Activated CD4-positive, alpha-beta T cell treated with anti-CD3 and anti-CD28 coated beads, Interleukin-2, Interleukin-4, amounts not matched to agents 100 ng/mL and 50 ng/mL, durations not matched to agents 16 hours and 8 hours (primary cell): Measurements from ENCODE around the gene FBXW2.
"Not testable (repeated sequence)": the region's sequence is repeated elsewhere in the genome, so short reads cannot be mapped to it uniquely, and the experiment has no call there.

Experiments
- DNase-seq: peaks from one replicate; pipeline ENCODE4 v3.0.0-alpha.2; 2020; ENCODE audit warnings: low spot score

Gene FBXW2, protein sequence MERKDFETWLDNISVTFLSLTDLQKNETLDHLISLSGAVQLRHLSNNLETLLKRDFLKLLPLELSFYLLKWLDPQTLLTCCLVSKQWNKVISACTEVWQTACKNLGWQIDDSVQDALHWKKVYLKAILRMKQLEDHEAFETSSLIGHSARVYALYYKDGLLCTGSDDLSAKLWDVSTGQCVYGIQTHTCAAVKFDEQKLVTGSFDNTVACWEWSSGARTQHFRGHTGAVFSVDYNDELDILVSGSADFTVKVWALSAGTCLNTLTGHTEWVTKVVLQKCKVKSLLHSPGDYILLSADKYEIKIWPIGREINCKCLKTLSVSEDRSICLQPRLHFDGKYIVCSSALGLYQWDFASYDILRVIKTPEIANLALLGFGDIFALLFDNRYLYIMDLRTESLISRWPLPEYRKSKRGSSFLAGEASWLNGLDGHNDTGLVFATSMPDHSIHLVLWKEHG

DNA sequence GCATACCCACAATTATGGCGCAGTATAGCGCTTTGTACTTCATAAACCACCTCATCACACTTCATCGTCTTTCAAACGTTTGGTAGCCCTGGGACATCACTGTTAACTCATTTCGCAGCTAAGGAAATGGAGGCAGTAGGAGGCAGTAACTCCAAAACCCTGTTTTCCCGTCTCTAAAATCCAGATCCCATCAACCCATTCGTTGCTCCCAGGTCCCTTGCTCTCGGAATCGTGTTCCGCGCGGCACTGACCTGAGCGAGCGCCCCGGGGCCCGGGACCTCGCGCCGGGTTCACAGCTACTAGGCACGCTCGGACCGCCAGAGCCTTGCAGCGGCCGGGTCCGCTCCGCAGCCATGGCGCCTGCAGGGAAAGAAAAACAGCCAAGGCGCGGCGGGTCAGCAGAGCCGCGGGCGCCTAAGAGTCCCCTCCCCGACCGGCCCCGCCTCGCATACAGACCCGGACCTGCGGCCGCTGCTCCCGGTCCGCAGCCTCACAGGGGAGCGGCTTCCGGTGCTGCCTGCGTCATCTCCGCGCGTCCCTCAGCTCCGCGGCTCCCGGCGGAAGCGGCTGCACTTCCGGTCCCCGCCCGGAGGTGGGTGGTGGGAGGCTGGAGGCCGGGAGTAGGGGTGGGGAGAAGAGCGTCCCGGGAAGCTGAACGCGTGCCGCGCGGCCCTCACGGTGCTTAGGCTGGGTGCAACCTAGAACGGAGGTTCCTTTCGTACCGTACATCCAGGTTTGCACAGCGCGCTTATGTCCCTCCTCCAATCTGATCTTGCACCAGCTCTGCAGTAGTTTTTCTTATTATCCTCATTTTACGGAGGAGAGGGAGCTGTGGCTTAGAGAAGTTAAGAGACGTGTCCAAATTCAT, at the start of gene FBXW2:
TSS of gene FBXW2 (minus strand) at position 519 of the 868 bp plus-strand sequence. CDS start 5,158 bp downstream, outside the sequence.
- peak; percentile 93 for DNase-seq

DNA sequence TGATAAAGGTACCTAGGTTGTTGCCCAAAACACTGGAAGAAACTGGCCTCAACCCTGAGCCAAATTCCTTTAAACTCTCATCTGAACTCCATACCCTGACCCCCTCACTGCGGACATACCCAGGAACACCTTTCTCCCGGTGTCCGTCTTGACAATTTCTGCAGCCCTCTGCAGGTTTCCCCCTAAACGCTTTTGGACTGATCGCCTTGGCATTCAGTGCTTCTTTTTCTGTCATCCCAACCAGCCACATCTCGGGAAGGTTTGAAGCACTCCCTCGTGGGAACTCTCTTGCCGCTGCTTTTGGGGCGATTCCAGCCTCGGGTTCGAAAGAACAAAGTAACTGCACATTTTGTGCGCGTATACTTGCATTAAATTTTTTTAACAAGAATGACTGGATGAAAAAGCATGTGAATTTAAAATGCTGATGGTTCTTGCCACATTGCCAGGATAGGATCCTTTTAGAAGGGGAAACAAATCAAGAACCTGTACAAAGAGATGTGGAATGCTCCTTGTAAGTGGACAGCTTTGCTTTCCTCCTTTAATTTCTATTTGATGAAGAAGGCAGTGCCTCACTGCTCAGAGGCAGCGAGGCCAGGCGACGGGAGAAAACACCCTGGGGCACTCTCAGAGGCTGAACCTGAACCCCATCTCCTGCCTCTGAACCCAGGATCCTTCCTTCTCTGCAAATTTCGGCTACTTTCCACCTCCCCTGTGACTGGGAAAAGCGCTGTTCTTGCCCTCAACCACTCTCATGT, 48.9 kb upstream of the FBXW2 start:
- DNase-seq = no peak

DNA sequence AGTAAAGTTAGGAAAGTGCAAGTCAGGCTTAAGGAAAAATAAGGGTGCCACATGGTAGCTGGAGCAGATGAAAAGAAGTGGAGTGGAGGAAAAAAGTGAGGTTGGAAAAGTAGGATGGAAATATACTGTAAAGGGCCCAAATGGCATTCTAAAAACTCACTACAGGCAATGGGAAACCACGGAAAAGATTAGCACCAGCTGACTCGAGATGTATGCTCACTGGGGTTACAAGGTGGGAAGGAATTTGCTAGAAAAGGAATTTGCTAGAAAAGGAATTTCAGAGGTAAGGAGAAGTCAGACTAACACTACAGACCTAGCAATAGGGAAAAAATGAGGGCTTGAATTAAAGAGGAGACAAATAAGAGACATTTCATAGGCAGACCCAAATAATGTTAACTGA, 45.9 kb upstream of the FBXW2 start:
- DNase-seq = no peak

DNA sequence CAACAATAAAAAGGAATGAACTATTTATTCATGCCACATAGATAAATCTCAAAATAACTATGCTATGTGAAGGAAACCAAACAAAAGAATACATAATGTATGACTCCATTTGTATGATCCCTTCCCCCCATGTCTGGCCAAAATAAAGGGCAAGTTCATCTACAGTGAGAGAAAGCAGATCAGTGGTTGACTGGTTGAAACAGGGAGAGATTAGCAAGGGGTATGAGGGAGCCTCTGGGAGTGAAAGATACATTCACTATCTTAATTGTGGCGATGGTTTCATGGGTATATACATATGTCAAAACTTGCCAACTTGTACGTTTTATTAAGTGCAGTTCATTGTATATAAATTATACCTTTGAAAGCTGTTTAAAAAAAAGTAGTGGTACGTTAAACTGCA, 44.7 kb upstream of the FBXW2 start:
- no peak for DNase-seq

DNA sequence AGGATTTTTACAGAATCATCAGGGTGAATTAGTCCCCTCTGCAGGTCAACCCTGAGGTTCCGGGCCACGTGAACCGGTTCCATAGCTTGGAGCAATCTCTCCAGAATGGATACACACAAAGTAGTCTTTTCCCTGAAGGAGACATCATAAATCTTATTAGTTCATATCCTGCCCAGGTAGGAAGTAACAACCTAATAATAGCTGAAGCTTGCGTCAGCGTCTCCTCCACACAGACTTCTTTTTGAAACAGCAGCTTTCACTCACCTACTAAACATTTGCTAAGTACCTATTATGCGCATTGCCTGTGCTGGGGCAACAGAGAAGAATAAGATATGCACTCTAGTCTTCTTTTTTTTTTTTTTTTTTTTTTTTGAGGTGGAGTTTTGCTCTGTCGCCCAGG, 40.1 kb upstream of the FBXW2 start:
- no peak for DNase-seq

DNA sequence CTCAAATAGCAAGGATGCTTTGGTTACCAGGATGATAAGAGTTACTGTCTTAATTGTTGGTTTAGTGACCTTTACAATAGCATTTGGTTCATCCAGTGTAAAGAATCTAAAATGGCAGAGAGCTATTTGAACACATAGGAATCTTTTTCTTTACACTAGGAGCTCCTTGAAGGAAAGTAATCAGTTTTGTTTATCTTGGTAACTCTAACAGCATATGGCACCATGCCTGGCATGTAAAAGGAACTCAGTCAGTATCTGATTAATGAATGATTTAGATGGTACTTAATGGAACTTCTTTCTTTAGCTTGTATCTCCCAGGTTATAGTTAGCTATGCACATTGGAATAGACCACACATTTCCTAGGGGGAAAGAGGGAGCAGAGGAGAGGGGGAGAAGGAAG, 39.6 kb upstream of the FBXW2 start:
- DNase-seq = no peak

DNA sequence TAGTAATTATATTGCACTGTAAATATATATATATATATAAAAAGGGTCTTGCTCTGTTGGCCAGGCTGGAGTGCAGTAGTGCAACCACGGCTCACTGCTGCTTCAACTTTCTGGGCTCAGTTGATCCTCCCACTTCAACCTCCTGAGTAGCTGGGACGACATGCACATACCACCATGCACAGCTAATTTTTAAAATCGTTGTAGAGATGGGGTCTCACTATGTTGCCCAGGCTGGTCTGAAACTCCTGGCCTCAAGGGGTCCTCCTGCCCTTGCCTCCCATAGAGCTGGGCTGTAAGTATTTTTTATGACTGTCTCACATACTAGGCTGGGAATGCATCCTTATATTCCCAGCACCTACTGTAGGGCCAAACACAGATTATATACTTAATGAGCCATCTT, 37.6 kb upstream of the FBXW2 start:
- DNase-seq = no peak

DNA sequence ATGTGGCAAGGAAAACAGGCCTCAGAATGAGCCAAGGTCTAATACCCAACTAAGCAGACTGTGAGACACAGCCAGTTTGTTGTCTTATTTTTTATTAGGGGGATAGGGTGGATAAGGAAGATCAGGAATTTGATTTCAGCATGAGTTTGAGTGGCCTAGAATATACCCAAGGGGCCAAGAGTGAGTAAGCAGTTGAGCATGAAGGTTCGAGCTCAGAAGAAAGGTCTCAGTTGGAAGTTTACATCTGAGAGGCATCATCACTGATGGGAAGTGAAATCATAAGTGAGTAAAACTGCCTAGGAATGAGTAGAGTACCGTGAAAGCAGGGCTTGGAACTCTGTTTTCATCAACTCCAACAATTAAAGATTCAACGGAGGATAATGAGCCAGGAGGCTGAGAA, 36.9 kb upstream of the FBXW2 start:
- DNase-seq = no peak

DNA sequence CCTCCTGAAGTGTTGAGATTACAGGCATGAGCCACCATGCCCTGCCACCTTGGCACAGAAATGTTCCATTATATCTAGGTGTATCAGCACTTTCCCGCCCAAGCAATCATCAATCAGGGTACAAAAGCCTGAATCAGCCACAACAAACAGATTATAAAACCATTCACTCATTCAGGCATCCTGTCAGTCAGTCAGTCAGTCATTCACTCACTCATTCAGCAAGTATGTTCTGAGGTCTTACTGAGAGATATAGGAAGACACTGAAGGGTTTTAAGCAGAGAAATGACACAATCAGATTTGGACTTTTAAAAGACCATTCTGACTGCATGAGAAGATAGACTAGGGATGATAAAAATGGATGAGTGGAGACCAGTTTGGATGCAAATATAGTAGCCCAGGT, 36.4 kb upstream of the FBXW2 start:
- no peak for DNase-seq

DNA sequence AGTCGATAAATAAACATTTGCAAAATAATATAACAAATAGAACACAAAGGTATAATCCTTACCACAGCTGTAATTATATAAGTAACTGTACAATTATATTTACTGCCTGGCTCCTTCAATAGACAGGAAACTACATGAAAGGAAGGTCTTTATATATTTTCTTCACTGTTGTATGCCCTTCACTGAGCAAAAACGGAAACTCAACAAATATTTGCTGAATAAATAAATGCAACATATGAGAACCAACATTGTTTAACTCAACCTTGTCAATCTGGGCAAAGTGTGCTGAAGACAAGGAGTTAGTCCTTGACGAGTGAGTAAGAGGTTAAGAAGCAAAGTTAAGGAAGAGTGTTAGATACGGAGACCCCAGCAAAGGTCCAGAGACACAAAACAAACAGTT, 26.9 kb upstream of the FBXW2 start:
- no peak for DNase-seq

DNA sequence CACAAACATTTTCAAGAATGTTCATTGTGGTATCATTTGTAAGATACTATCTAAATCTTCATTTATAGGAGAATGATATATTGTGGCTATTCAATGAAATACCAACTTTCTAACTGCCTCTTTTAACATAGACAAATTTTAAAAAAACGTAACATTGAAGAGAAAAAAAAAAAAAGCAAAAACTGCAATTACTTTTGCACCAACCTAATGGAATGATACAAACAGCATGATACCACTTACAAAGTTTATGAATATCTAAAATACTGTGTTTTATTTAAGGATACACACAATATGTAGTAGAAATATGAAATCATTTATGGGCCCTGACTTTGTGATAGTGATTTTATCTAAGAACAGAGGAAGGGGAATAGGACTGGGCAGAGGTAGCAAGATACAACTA, 25.4 kb upstream of the FBXW2 start:
- DNase-seq = no peak

DNA sequence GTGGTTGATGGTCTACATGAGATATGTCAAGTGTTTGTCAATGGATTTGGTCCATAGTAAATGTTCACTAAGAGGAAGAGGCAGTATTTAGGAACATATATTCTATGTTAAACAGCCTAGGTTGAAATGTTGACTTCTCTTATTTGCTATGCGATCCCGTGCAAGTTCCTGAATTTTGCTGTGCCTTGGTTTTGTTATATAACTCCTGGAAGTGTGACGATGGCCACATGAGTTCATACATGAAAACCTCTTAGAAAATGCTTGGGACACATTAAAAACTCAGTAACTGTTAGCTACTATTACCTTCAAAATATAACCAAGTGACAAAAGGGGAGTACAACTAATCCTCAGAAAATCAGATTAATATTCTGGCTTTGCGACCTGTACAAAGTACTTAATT, 21.9 kb upstream of the FBXW2 start:
- DNase-seq = no peak

DNA sequence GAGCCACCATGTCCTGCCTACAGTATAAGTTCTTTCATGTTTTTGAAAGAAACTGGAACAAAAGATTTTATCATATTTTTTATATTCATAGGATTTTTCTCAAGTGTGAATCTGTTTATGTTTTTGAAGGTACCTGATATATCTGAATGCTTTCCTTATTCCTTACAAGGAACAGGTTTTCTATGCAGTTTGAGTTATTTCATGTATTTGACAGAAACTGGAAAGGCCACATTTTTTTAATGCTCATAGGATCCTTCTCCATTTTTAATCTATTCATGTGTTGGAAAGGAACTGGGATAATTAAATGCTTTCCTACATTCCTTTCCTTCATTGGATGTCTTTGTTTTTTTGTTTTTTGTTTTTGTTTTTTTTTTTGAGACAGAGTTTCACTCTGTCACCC, 15.7 kb upstream of the FBXW2 start:
- DNase-seq = no peak

DNA sequence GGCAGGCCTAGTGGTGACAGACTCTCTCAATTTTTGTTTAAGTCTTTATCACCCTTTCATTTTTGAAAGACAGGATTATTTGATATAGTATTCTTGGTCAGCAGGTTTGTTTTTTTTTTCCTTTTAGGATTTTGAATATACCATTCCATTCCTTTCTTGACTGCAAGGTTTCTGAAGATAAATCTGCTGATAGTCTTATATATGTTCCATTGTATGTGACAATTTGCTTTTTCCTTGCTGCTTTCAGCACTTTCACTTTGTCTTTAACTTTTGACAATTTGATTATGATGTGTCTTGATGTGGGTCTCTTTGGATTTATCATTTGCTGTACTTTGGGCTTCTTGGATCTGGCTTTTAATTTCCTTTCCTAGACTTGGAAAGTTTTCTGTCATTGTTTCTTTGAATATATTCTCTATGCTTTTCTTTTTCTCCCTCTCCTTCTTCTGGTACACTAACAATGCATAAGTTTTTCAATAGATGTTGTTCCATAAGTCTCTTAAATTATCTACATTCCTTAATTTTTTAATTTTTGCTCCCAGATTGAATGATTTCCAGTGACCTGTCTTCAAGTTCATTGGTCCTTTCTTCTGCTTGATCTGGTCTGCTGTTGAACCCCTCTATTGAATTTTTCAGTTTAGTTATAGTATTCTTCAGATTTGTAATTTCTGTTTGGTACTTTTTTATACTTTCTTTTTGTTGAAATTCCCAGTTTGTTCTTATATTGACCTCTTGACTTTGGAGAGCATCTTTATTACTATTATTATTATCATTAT, 14.6 kb upstream of the FBXW2 start:
- no peak for DNase-seq

DNA sequence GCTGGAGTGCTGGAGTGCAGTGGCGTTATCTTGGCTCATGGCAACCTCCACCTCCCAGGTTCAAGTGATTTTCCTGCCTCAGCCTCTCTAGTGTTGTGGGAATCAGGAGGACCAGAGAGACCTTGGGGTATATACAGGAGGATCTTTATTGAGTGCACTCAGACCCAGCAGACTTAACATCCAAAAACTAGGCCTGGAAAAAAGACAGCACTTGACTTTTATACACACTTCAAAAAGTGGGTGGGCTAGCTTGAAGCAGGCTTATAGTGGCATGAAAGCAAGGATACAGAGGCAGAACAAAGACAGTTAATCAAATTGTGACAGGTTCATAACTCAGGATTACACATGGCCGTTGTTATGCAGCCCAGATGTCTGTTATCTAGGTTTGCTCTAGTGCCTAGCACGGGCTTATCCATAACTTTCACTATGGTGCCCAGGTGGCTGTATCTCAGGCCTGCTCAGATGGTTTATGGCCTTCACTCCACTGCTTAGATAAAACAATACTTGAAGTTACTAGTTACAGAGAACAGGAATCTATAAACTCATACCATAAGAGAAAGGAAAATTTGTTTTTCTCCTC, 11.7 kb upstream of the FBXW2 start:
- DNase-seq = not testable (repeated sequence)

DNA sequence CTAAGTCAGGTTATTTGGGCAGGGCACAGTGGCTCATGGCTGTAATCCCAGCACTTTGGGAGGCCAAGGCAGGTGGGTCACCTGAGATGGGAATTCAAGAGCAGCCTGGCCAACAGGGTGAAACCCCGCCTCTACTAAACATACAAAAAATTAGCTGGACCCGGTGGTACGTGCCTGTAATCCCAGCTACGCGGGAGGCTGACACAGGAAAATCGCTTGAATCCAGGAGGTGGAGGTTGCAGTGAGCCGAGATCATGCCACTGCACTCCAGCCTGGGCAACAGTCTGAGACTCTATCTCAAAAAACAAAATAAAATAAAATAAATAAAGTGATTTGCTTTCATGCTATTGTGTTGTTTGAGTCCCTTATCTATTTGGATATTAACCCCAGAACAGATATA, 8.2 kb upstream of the FBXW2 start:
- no peak for DNase-seq

DNA sequence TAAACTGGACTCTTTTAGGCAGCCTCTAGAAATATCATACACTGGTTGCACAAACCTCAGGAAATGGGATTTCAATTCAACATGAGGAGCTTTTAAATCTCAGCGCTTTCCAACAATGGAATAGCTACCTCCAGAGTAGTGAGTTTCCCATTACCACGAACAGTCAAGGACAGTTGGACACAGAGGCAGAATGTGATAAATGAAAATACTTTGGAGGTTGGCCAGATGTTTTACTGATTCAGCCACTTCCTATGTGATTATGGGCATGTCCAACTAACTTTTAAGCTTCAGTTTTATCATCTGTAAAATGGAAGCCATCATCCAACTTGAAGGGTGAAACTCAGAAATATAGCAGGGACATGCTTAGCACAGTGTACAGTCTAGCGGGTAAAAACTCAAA, 2.1 kb downstream of the FBXW2 start:
- DNase-seq = no peak

DNA sequence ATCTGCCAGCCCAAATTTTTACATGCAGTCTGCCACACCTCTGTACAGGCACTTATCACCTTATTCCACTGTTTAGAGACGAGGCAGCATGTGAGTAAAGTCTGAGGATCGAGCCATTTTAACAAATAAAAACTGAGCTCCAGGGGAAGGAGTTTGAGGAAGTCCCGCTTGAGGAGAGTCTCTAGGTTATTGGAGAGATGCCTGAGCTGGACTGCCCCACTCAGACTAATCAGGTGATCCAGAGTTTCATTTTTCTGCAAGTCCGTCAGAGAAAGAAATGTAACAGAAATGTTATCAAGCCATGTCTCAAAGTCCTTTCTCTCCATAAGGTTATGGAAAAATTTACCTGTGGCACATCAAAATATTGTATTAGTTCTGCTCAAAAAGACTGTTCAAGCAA, 5.3 kb downstream of the FBXW2 start:
- DNase-seq = no peak

DNA sequence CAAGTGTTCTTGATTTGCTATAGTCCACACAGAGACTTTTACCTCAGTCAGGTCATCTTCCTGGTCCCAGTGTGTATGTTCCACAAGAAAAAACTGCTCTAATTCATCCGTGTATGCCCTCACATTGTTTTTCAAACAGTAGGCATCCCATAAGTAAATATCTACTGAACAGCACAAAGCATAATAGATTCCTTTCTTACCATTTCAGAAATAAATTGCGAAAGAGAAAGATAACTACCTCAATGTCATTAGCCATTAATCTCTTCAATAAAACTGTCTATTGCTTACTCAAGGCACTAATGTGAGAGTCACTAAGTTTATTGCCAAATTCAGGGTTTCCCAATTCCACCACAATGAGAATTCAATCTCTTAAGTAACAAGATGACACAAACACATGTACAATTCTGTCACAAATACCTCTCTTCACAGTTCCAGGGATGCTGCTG, 9.6 kb downstream of the FBXW2 start:
- DNase-seq = no peak

DNA sequence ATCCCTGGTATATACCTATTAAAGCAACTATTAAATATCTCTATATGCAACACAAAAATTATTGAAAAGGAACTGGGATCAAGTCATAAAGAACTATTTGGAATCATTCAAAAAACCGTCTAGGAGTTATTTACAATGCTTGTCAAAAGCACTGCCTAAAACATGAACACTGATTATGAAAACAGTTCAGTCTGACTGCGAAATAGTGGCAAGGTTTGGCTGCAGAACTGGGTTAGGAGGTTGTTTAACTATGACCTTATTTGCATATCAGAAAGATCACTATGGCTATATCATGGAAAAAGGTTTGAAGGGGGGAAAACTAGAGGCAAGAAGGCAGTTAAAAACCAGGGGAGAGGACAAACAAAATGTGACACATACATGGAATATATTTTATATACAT, 12.0 kb downstream of the FBXW2 start:
- no peak for DNase-seq

DNA sequence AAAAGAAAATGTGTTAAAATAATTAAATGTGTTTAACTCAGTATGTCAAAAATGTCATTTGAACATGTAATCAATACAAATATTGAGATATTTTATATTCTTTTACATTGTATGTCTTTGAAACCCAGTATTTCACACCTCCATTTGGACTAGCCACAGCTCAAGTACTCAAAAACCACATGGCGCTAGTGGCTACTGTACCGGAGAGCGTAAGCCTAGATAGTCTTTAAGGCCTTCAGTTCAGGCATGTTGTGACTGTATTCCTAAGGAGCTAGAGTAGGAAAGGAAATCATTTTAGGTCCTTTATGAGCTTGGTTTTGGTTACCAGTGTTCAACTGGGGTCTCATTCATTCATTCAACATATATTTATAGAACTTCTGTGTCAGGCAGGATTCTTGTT, 12.8 kb downstream of the FBXW2 start:
- DNase-seq = no peak
